Panc1 (cell line): ENCODE measurements around the gene AADAT. TPM values are rescaled to one million over a fixed set of nuclear protein-coding genes. Genes with fewer than 3 reads are reported as not detected.

Experiments used
- ATAC-seq: fragments of 200-7000 bp; cut with Tn5 transposase; 2 replicates; pipeline ENCODE4 v1.9.1; 2020; ENCODE audit warnings: mild to moderate bottlenecking, moderate library complexity
- BruUV-seq: library from RNA; stranded (reverse); fragments of 400-500 nt; replicated peaks from 2 replicates; lab custom pipeline; 2021; lab: Mats Ljungman, UMichigan
- CTCF ChIA-PET: fragments of 300-600 bp; sonication (Branson Sonifier 250); formaldehyde crosslinking; loops from one replicate; lab custom pipeline; 2022; ENCODE audit warnings: antibody characterized with exemption; lab: Charles Lee
- POLR2A ChIA-PET: fragments of 300-600 bp; sonication (Branson Sonifier 250); formaldehyde crosslinking; loops from one replicate; lab custom pipeline; 2022; ENCODE audit warnings: antibody characterized with exemption; lab: Charles Lee
- DNase-seq: peaks from one replicate; pipeline ENCODE4 v3.0.0-alpha.2; 2010; ENCODE audit warnings: low read depth, low spot score
- H3K27ac ChIP-seq: 2 replicates; pipeline ENCODE4 v1.5.1; 2011; ENCODE audit warnings: mild to moderate bottlenecking, low read length, inconsistent platforms
- H3K27me3 ChIP-seq: fragments of 200-500 bp; sonication (Bioruptor generic); 2 replicates; pipeline ENCODE4 v1.6.0; 2014; ENCODE audit warnings: low read length, inconsistent platforms; ENCODE audit not compliant: control insufficient read depth, insufficient read depth
- H3K36me3 ChIP-seq: fragments of 200-500 bp; sonication (Bioruptor generic); 2 replicates; pipeline ENCODE4 v1.5.1; 2014; ENCODE audit warnings: inconsistent platforms, mild to moderate bottlenecking, low read length, moderate library complexity; ENCODE audit not compliant: control insufficient read depth, insufficient read depth
- H3K4me1 ChIP-seq: 2 replicates; pipeline ENCODE4 v1.5.1; 2011; ENCODE audit warnings: inconsistent platforms, mild to moderate bottlenecking, low read length, moderate library complexity; ENCODE audit not compliant: control insufficient read depth, insufficient read depth
- H3K4me3 ChIP-seq, 2 experiments: 2 replicates each; pipeline ENCODE4 v1.5.1; 2011 to 2012; ENCODE audit warnings: low read depth in 2 of 2, low read length in 2 of 2, mild to moderate bottlenecking in 2 of 2, inconsistent platforms in 1 of 2, moderate library complexity in 1 of 2
- H3K9me3 ChIP-seq: fragments of 200-500 bp; sonication (Bioruptor generic); 2 replicates; pipeline ENCODE4 v1.5.1; 2014; ENCODE audit warnings: low read depth, mild to moderate bottlenecking, inconsistent platforms, low read length, moderate library complexity; ENCODE audit not compliant: control insufficient read depth, insufficient read depth
- CTCF ChIP-seq: fragments of 450-650 bp; IDR thresholded peaks from 2 replicates; pipeline ENCODE4 v1.5.1; 2017; ENCODE audit warnings: mild to moderate bottlenecking
- POLR2AphosphoS5 ChIP-seq: IDR thresholded peaks from 2 replicates; pipeline ENCODE4 v1.6.1; 2012; ENCODE audit warnings: mild to moderate bottlenecking, low read depth, low read length, moderate library complexity
- REST ChIP-seq, 2 experiments: IDR thresholded peaks; 2 replicates each; pipeline ENCODE4 v1.6.1; 2011 to 2012; ENCODE audit warnings: low read depth in 2 of 2, control low read depth in 1 of 2, low read length in 1 of 2, mild to moderate bottlenecking in 1 of 2, moderate library complexity in 1 of 2; ENCODE audit not compliant: insufficient read depth in 1 of 2
- SIN3A ChIP-seq: IDR thresholded peaks from 2 replicates; pipeline ENCODE4 v1.6.1; 2012; ENCODE audit warnings: low read depth, mild to moderate bottlenecking, low read length, moderate library complexity, borderline replicate concordance; ENCODE audit not compliant: insufficient read depth
- TCF7L2 ChIP-seq: IDR thresholded peaks from 2 replicates; pipeline ENCODE4 v1.6.1; 2011; ENCODE audit warnings: mild to moderate bottlenecking, low read depth, low read length, inconsistent platforms
- in situ Hi-C: cut with HindIII; loops from 2 replicates; pipeline ENCODE4 v1.10.0; 2016; ENCODE audit warnings: low sequenced_read_pairs, low pct_unique_long_range_greater_than_20kb
- intact Hi-C: fragments of 100-400 bp; cut with micrococcal nuclease; formaldehyde crosslinking; loops from one replicate; pipeline ENCODE4 v1.10.0; 2022; ENCODE audit not compliant: unreplicated experiment
- total RNA-seq: library from RNA; stranded (reverse); gene quantifications from one replicate; pipeline ENCODE4 v1.2.1, GENCODE V29; 2021; ENCODE audit not compliant: unreplicated experiment

AADAT gene
- total RNA-seq, 1 experiment from 2014 or later: 2.8 TPM

DNA sequence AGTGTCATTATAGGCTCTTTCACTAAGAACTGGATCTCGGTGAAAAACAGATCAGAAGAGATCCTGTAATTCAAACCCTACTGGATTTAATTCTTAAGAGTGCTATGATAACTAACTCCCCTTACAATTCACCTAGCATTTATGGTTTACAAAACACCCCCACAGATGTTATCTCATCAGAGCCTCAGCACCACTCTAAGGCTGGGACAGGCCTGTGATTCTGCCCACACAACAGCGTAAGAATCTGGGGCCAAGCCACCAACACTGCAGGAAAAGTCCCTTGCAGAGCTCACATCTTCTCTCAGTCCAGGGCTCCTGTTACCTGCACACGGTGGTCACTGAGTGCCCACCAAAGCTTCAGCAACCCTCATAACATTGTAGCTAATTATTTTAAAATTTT, 72.5 kb downstream of the AADAT start:
- POLR2A ChIA-PET: no interaction called here
- no peak overlapping the region for H3K27ac ChIP-seq
- intact Hi-C loops: no loop called here

DNA sequence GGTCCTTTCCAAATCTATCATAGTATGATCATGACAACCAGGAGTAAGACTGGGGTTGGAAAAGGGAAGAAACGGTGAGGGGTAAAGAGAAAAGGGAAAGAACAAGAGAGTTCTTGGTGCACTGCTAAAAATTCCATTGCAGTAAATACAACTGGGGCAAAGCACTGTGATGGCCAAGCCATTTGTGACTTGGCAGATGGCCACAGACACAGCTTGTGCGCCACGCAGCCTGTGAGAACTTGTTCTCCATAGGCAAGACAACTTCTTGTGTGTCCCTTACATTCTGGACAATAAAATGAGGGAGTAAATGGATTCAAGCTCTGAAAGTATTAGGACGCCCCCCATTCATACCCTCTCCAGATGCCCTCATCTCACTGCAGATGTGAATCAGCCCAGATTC, 74.5 kb downstream of the AADAT start:
- Histone ChIP-seq H3K4me1 (no peaks in the 10 kb centered on the region), H3K36me3 (no peaks in the 10 kb centered on the region), H3K27ac (no peak overlapping the region), H3K9me3 (no peaks in the 10 kb centered on the region), H3K4me3 (no peak overlapping the region), H3K27me3 (no peaks in the 10 kb centered on the region)
- ChIA-PET CTCF (no interaction called here), POLR2A (no interaction called here)
- no peak for DNase-seq
- intact Hi-C loops: no loop called here
- ATAC-seq: no peak
- in situ Hi-C loops: no loop called here
- TF ChIP-seq SIN3A: no peak
- TF ChIP-seq POLR2AphosphoS5: no peak
- no peak for TF ChIP-seq CTCF
- no peak for TF ChIP-seq REST (IDR thresholded peaks at IDR 0.05; ENCODE audit: insufficient read depth in 1 of 2, low read depth in 2 of 2, low read length in 1 of 2)
- TF ChIP-seq TCF7L2: no peak
- BruUV-seq: no TSS peak

More for the DNA sequence above, 72.5 kb downstream of the AADAT start:
- in situ Hi-C loops: no loop called here
- Histone ChIP-seq H3K4me3 (no peak overlapping the region), H3K36me3 (no peaks in the 10 kb centered on the region), H3K27me3 (no peaks in the 10 kb centered on the region), H3K4me1 (no peaks in the 10 kb centered on the region), H3K9me3 (no peaks in the 10 kb centered on the region)
- BruUV-seq: no TSS peak
- DNase-seq (no peak), ATAC-seq (no peak)
- TF ChIP-seq TCF7L2 (no peak), POLR2AphosphoS5 (no peak), SIN3A (no peak), CTCF (no peak), REST (IDR thresholded peaks at IDR 0.05; ENCODE audit: insufficient read depth in 1 of 2, low read depth in 2 of 2, low read length in 1 of 2) (no peak)
- CTCF ChIA-PET: no interaction called here
